Measurements from ENCODE around the gene PRICKLE2.

PRICKLE2 gene

GRCh38 chr3:64152086-64152485, 73.2 kb downstream of the PRICKLE2 start:
- H3K4me3 ChIP-seq (ENCODE audit: low read depth, low read length), result no peak overlapping the region

GRCh38 chr3:64151342-64151871, 73.9 kb downstream of the PRICKLE2 start:
- no CpG with 5 or more reads among the region's 5 CpGs for WGBS (ENCODE audit: extremely low coverage, insufficient coverage, insufficient read length)
- Histone ChIP-seq H3K9me3 (ENCODE audit: insufficient read depth, low read depth, low read length) (no peaks in the 10 kb centered on the region), H3K18ac (ENCODE audit: low read length) (no peak overlapping the region), H3K79me2 (ENCODE audit: control insufficient read depth, insufficient read depth, low read length, poor library complexity) (no peaks in the 10 kb centered on the region), H3K27me3 (ENCODE audit: insufficient read depth, low read length) (no peaks in the 10 kb centered on the region), H3K14ac (ENCODE audit: low read length) (no peak overlapping the region), H2BK120ac (ENCODE audit: insufficient read depth, low read length, poor library complexity) (no peak overlapping the region), H3K4me3 (ENCODE audit: low read depth, low read length) (no peak overlapping the region), H3K27ac (ENCODE audit: low read depth, low read length) (peak overlapping the region; percentile 23), H4K8ac (ENCODE audit: low read depth, low read length) (no peak overlapping the region), H2AK5ac (ENCODE audit: low read length) (no peak overlapping the region), H3K36me3 (ENCODE audit: control insufficient read depth in 1 of 2, insufficient read depth in 2 of 2, low read length in 2 of 2) (peaks cover 32 to 47% of the 10 kb centered on the region in 2 experiments), H3K4me1 (ENCODE audit: control insufficient read depth in 1 of 2, insufficient read depth in 2 of 2, low read length in 2 of 2) (peaks cover 22% of the 10 kb centered on the region in 2 experiments), H2AFZ (ENCODE audit: insufficient read depth, low read length, poor library complexity) (no peak overlapping the region), H3K79me1 (ENCODE audit: low read length) (peaks cover 19% of the 10 kb centered on the region), H2BK12ac (ENCODE audit: low read length) (no peak overlapping the region), H3K4me2 (ENCODE audit: low read length) (no peak overlapping the region), H3K9ac (ENCODE audit: low read length) (no peak overlapping the region), H3K23ac (ENCODE audit: low read length) (no peak overlapping the region), H2BK5ac (ENCODE audit: low read depth, low read length, poor library complexity) (peak overlapping the region; percentile 26), H4K91ac (ENCODE audit: low read depth, low read length) (no peak overlapping the region), H3K4ac (ENCODE audit: low read depth, low read length) (no peak overlapping the region), H4K12ac (ENCODE audit: low read depth, low read length) (no peak overlapping the region)
- DNase-seq, result peak in 1 of 2 donors; percentile 56

More at GRCh38 chr3:64152086-64152485, 73.2 kb downstream of the PRICKLE2 start:
- no peak overlapping the region for H2AK5ac ChIP-seq (ENCODE audit: low read length)
- peaks cover 29 to 46% of the 10 kb centered on the region in 2 experiments for H3K36me3 ChIP-seq (ENCODE audit: control insufficient read depth in 1 of 2, insufficient read depth in 2 of 2, low read length in 2 of 2)
- H3K9ac ChIP-seq (ENCODE audit: low read length), result no peak overlapping the region
- H3K4ac ChIP-seq (ENCODE audit: low read depth, low read length), result no peak overlapping the region
- H3K23ac ChIP-seq (ENCODE audit: low read length), result no peak overlapping the region
- peak in 1 of 2 donors; percentile 33 for DNase-seq
- no peak overlapping the region for H4K8ac ChIP-seq (ENCODE audit: low read depth, low read length)
- no peak overlapping the region for H2BK120ac ChIP-seq (ENCODE audit: insufficient read depth, low read length, poor library complexity)
- no peaks in the 10 kb centered on the region for H3K79me2 ChIP-seq (ENCODE audit: control insufficient read depth, insufficient read depth, low read length, poor library complexity)
- H2BK5ac ChIP-seq (ENCODE audit: low read depth, low read length, poor library complexity), result no peak overlapping the region
- peaks cover 24 to 26% of the 10 kb centered on the region in 2 experiments for H3K4me1 ChIP-seq (ENCODE audit: control insufficient read depth in 1 of 2, insufficient read depth in 2 of 2, low read length in 2 of 2)
- no peak overlapping the region for H2BK12ac ChIP-seq (ENCODE audit: low read length)
- no peak overlapping the region for H3K27ac ChIP-seq (ENCODE audit: low read depth, low read length)
- no peaks in the 10 kb centered on the region for H3K27me3 ChIP-seq (ENCODE audit: insufficient read depth, low read length)
- H2AFZ ChIP-seq (ENCODE audit: insufficient read depth, low read length, poor library complexity), result no peak overlapping the region
- no peak overlapping the region for H4K12ac ChIP-seq (ENCODE audit: low read depth, low read length)
- H3K9me3 ChIP-seq (ENCODE audit: insufficient read depth, low read depth, low read length), result no peaks in the 10 kb centered on the region
- no peak overlapping the region for H3K18ac ChIP-seq (ENCODE audit: low read length)
- H3K14ac ChIP-seq (ENCODE audit: low read length), result no peak overlapping the region
- H4K91ac ChIP-seq (ENCODE audit: low read depth, low read length), result no peak overlapping the region
- WGBS (ENCODE audit: extremely low coverage, insufficient coverage, insufficient read length), result no CpG with 5 or more reads among the region's 2 CpGs
- peaks cover 21% of the 10 kb centered on the region for H3K79me1 ChIP-seq (ENCODE audit: low read length)
- H3K4me2 ChIP-seq (ENCODE audit: low read length), result no peak overlapping the region

- no peak overlapping the region for H3K9ac ChIP-seq (ENCODE audit: low read length)
- H3K79me1 ChIP-seq (ENCODE audit: low read length), result peaks cover 19% of the 10 kb centered on the region
- peaks cover 37 to 52% of the 10 kb centered on the region in 2 experiments for H3K36me3 ChIP-seq (ENCODE audit: control insufficient read depth in 1 of 2, insufficient read depth in 2 of 2, low read length in 2 of 2)
- no peaks in the 10 kb centered on the region for H3K27me3 ChIP-seq (ENCODE audit: insufficient read depth, low read length)
- no peak overlapping the region for H3K4me3 ChIP-seq (ENCODE audit: low read depth, low read length)
- no peak overlapping the region for H3K4ac ChIP-seq (ENCODE audit: low read depth, low read length)
- peak overlapping the region; percentile 78 for H3K14ac ChIP-seq (ENCODE audit: low read length)
- H4K12ac ChIP-seq (ENCODE audit: low read depth, low read length), result no peak overlapping the region
- H3K4me1 ChIP-seq (ENCODE audit: control insufficient read depth in 1 of 2, insufficient read depth in 2 of 2, low read length in 2 of 2), result peaks cover 27 to 28% of the 10 kb centered on the region in 2 experiments
- H3K4me2 ChIP-seq (ENCODE audit: low read length), result no peak overlapping the region
- H4K8ac ChIP-seq (ENCODE audit: low read depth, low read length), result peak overlapping the region; percentile 41
- H4K91ac ChIP-seq (ENCODE audit: low read depth, low read length), result peak overlapping the region; percentile 45
- WGBS (ENCODE audit: extremely low coverage, insufficient coverage, insufficient read length), result no CpG with 5 or more reads among the region's 13 CpGs
- no peaks in the 10 kb centered on the region for H3K9me3 ChIP-seq (ENCODE audit: insufficient read depth, low read depth, low read length)
- H3K18ac ChIP-seq (ENCODE audit: low read length), result peak overlapping the region; percentile 89
- H2BK5ac ChIP-seq (ENCODE audit: low read depth, low read length, poor library complexity), result peak overlapping the region; percentile 23
- no peak overlapping the region for H2AFZ ChIP-seq (ENCODE audit: insufficient read depth, low read length, poor library complexity)
- peak; percentile 90 to 93 for DNase-seq
- H2BK12ac ChIP-seq (ENCODE audit: low read length), result peak overlapping the region; percentile 34
- no peaks in the 10 kb centered on the region for H3K79me2 ChIP-seq (ENCODE audit: control insufficient read depth, insufficient read depth, low read length, poor library complexity)
- H3K23ac ChIP-seq (ENCODE audit: low read length), result no peak overlapping the region
- peak overlapping the region; percentile 60 for H2BK120ac ChIP-seq (ENCODE audit: insufficient read depth, low read length, poor library complexity)
- H3K27ac ChIP-seq (ENCODE audit: low read depth, low read length), result no peak overlapping the region
- peak overlapping the region; percentile 20 for H2AK5ac ChIP-seq (ENCODE audit: low read length)
Measured at GRCh38 chr3:64150623-64151207, 74.6 kb downstream of the PRICKLE2 start.

- no peaks in the 10 kb centered on the region for H3K9me3 ChIP-seq (ENCODE audit: insufficient read depth, low read depth, low read length)
- H3K9ac ChIP-seq (ENCODE audit: low read length), result no peak overlapping the region
- H2BK120ac ChIP-seq (ENCODE audit: insufficient read depth, low read length, poor library complexity), result no peak overlapping the region
- DNase-seq, result no peak
- H3K27ac ChIP-seq (ENCODE audit: low read depth, low read length), result no peak overlapping the region
- no peaks in the 10 kb centered on the region for H3K79me2 ChIP-seq (ENCODE audit: control insufficient read depth, insufficient read depth, low read length, poor library complexity)
- H3K14ac ChIP-seq (ENCODE audit: low read length), result no peak overlapping the region
- peak overlapping the region; percentile 1 for H3K18ac ChIP-seq (ENCODE audit: low read length)
- H4K12ac ChIP-seq (ENCODE audit: low read depth, low read length), result no peak overlapping the region
- H3K4me2 ChIP-seq (ENCODE audit: low read length), result no peak overlapping the region
- no CpG with 5 or more reads among the region's 6 CpGs for WGBS (ENCODE audit: extremely low coverage, insufficient coverage, insufficient read length)
- H4K8ac ChIP-seq (ENCODE audit: low read depth, low read length), result no peak overlapping the region
- H3K23ac ChIP-seq (ENCODE audit: low read length), result no peak overlapping the region
- H2BK5ac ChIP-seq (ENCODE audit: low read depth, low read length, poor library complexity), result no peak overlapping the region
- H3K79me1 ChIP-seq (ENCODE audit: low read length), result peaks cover 19% of the 10 kb centered on the region
- peaks cover 28 to 30% of the 10 kb centered on the region in 2 experiments for H3K4me1 ChIP-seq (ENCODE audit: control insufficient read depth in 1 of 2, insufficient read depth in 2 of 2, low read length in 2 of 2)
- H2AFZ ChIP-seq (ENCODE audit: insufficient read depth, low read length, poor library complexity), result no peak overlapping the region
- H2AK5ac ChIP-seq (ENCODE audit: low read length), result peak overlapping the region; percentile 30
- no peak overlapping the region for H3K4me3 ChIP-seq (ENCODE audit: low read depth, low read length)
- no peaks in the 10 kb centered on the region for H3K27me3 ChIP-seq (ENCODE audit: insufficient read depth, low read length)
- H2BK12ac ChIP-seq (ENCODE audit: low read length), result no peak overlapping the region
- peak overlapping the region; percentile 19 for H4K91ac ChIP-seq (ENCODE audit: low read depth, low read length)
- H3K4ac ChIP-seq (ENCODE audit: low read depth, low read length), result no peak overlapping the region
- H3K36me3 ChIP-seq (ENCODE audit: control insufficient read depth in 1 of 2, insufficient read depth in 2 of 2, low read length in 2 of 2), result peaks cover 39 to 54% of the 10 kb centered on the region in 2 experiments
Measured at GRCh38 chr3:64149886-64150285, 75.4 kb downstream of the PRICKLE2 start.

Data from trophoblast cell (in vitro differentiated cells and primary cell).